HT1080 (cell line): ENCODE measurements around the gene ABCB10. TPM values are rescaled to one million over a fixed set of nuclear protein-coding genes. Genes with fewer than 3 reads are reported as not detected.
"Not testable (repeated sequence)": the region's sequence is repeated elsewhere in the genome, so short reads cannot be mapped to it uniquely, and the experiment has no call there.

Source experiments
- DNase-seq: peaks from one replicate; pipeline ENCODE4 v3.0.0-alpha.2; 2015; ENCODE audit warnings: low read depth
- polyA plus RNA-seq, 2 experiments: library from polyadenylated mRNA; depleted of rRNA; stranded (reverse); fragments of >200 nt; gene quantifications; 2 replicates each; pipeline ENCODE4 v1.2.3, GENCODE V29; 2015
- total RNA-seq: library from RNA; depleted of rRNA; stranded (reverse); fragments of >200 nt; shearing (Covaris generic); gene quantifications from 2 replicates; pipeline ENCODE4 v1.2.3, GENCODE V29; 2014; rRNA removed

ABCB10 gene
- total RNA-seq, result 25.9 and 27.6 TPM in 2 replicates
- 13.8 and 14.5 TPM in 2 replicates for polyA plus RNA-seq (2015; cell fraction: cytosol; rRNA removed)
- 17.7 and 20.4 TPM in 2 replicates for polyA plus RNA-seq (2015; cell fraction: nucleus; rRNA removed)

- peak; percentile 98 for DNase-seq
Measured at GRCh38 chr1:229558460-229559335, at the start of gene ABCB10. Gene ABCB10, minus strand, starts transcription at chr1:229558707. Its CDS starts 55 bp downstream, at chr1:229558652.

GRCh38 chr1:229607370-229607769 is 48.9 kb upstream of the ABCB10 start:
- no peak for DNase-seq

- no peak for DNase-seq
Measured at GRCh38 chr1:229603371-229604005, 45.0 kb upstream of the ABCB10 start.

GRCh38 chr1:229600229-229600628 is 41.7 kb upstream of the ABCB10 start:
- no peak for DNase-seq

DNA sequence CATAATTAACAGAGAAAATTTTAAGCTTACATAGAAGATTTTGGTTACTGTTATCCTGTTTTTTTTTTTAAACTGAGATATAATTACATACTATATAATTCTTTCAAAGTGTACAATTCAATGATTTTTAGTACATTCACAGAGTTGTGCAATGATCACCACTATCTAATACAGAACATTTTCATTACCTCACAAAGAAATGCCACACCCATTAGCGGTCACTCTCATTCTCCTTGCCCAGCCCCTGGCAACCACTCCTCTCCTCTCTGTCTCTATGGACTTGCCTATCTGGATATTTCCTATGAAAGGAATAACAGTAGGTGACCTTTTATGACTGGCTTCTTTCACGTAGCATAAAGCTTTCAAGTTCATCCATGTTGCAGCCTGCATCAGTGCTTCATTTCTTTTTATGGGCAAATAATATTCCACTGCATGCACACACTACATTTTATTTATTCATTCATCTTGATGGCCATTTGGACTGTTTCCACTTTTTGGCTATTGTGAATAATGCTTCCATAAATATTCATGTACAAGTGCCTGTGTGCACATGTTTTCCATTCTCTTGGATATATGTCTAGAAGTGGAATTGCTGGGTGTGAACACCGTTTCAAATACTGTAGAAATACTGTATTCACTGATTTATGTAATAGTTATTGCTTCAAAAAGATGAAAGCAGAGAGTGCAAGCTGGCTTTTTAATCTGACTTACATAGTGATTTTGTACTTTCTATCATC is 40.9 kb upstream of the ABCB10 start:
- DNase-seq, result no peak

GRCh38 chr1:229597877-229598276 is 39.4 kb upstream of the ABCB10 start:
- no peak for DNase-seq

DNA sequence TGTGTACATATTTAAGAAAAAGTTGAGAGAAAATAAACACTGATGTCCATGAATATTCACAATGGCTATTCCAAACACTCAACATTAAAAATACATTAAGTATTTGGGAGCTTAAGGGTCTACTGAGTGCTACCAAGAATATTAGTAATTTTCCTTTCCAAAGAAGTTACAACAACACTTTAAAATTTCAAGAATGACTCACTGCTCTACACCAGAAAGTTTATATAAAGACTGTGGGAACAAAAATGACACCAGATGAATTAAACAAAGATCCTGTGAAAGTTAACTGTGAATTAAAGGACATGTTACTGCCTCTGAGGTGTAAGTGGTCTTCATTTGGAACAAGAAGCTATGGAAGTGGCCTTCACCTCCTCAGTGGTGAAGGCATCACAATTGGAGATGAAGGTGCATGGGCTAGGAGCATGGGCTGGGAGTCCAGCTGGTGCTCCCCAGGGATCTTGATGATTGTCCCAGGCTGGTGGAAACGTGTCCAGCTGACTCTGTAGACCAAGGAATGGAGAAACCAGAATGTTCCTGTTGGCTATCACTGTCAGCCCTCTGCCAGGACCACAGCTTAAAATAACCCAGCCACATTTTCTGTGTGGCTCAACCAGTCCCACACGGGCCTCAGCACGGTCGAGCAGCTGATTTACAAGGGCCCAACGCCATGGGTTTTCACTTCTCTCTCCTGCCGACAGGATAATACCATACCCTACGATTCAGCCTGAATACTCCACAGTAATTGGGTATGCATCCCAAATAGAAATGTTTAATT is 38.6 kb upstream of the ABCB10 start:
- no peak for DNase-seq

DNA sequence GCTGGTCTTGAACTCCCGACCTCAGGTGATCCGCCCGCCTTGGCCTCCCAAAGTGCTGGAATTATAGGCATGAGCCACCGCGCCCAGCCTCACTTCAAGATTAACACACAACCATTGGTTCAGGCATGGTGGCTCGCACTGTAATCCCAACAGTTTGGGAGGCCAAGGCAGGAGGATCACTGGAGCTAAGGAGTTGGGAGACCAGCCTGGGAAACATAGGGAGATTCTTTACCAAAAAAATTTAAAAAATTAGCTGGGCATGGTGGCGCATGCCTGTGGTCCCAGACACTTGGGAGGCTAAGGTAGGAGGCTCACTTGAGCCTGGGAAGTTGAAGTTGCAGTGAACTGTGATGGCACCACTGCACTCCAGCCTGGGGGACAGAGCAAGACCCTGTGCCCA is 37.4 kb upstream of the ABCB10 start:
- DNase-seq, result not testable (repeated sequence)

DNA sequence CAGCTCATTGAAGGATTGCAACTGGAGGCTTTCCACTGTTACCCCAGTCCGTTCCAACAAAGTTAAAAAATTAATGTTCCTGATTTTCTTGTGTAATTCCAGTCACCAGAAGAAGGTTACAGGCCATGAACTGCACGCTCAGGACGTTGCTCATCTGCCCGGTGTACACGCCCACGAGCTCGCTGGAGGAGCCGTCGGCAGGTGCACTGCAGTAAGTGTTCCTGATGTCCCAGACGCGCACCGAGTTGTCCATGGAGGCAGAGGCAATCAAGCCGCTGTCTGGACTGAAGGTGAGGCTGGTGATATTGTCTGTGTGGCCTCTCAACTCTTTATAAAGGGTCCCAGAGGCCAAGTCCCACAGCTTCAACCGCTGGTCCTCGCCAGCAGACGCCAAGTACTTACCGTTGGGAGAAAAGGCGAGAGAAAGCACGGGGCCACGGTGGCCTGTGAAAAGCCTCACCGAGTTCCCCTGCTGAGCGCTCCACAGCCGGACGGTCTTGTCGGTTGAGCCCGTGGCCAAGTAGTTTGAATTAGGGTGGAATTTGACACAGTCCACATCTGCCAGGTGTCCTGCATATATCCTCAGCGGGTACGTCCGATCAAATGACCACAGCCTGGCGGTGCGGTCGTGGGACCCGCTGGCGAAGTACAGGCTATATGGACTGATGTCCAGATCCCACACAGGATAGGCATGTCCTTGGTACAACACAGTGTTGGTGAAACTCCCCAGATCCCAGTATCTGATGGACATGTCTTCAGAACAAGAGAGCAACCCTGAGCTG is 35.9 kb upstream of the ABCB10 start:
- no peak for DNase-seq

GRCh38 chr1:229593800-229594199 is 35.3 kb upstream of the ABCB10 start:
- DNase-seq, result no peak

GRCh38 chr1:229590119-229590518 is 31.6 kb upstream of the ABCB10 start:
- no peak for DNase-seq

- DNase-seq, result no peak
Measured at GRCh38 chr1:229585338-229585737, 26.8 kb upstream of the ABCB10 start.

DNA sequence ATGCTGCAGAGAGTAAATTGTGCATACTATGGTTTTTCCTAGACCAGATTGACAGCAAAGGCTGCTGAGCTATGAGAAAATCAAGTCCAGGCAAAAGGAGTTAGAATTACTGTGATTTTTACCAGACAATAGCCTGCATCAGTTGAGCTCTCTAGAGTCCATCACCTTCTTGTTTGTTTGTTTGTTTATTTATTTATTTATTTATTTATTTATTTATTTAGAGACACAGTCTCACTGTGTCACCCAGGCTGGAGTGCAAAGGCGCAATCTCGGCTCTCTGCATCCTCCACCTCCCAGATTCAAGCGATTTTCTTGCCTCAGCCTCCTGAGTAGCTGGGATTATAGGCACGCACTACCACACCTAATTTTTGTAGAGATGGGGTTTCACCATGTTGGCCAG is 24.2 kb upstream of the ABCB10 start:
- no peak for DNase-seq

GRCh38 chr1:229582011-229582694 is 23.6 kb upstream of the ABCB10 start:
- no peak for DNase-seq

- DNase-seq, result no peak
Measured at GRCh38 chr1:229581485-229581884, 23.0 kb upstream of the ABCB10 start.

- DNase-seq, result no peak
Measured at GRCh38 chr1:229579059-229579673, 20.7 kb upstream of the ABCB10 start.

GRCh38 chr1:229578168-229579058 is 19.9 kb upstream of the ABCB10 start:
- DNase-seq, result no peak
